GM12865 (cell line): ENCODE measurements around the gene SULT1B1.

Experiments
- DNase-seq: peaks from one replicate; pipeline ENCODE4 v3.0.0; 2010; ENCODE audit warnings: low read depth
- H3K4me3 ChIP-seq: 2 replicates; pipeline ENCODE4 v1.5.1; 2011; ENCODE audit warnings: mild to moderate bottlenecking, low read depth, low read length, control low read depth
- TF ChIP-seq, protein P1 (sequence below): IDR thresholded peaks from 2 replicates; pipeline ENCODE4 v1.5.1; 2011; ENCODE audit warnings: low read length, control low read depth, low read depth, inconsistent platforms; ENCODE audit not compliant: insufficient read depth; ENCODE audit errors: missing control alignments

SULT1B1 gene

DNA sequence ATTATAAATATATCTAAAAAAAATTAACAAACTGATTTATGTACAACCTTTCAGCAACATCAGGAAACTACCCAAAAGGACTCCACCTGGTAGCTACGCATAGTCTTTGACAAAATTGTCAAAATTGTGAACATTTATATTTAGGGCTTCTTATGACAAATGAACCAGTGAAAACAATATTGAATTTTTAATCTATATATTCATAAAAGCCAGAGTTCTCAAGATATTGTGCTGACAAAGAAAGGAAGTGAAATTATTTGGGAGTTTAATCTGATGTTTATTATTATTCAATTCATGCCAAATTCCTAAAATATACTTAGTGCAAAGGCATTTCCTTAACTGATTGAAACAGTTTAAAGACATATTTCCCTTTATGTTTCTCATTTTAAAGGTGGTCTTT, 5.3 kb upstream of the SULT1B1 start:
- DNase-seq = no peak
- TF ChIP-seq, protein P1, sequence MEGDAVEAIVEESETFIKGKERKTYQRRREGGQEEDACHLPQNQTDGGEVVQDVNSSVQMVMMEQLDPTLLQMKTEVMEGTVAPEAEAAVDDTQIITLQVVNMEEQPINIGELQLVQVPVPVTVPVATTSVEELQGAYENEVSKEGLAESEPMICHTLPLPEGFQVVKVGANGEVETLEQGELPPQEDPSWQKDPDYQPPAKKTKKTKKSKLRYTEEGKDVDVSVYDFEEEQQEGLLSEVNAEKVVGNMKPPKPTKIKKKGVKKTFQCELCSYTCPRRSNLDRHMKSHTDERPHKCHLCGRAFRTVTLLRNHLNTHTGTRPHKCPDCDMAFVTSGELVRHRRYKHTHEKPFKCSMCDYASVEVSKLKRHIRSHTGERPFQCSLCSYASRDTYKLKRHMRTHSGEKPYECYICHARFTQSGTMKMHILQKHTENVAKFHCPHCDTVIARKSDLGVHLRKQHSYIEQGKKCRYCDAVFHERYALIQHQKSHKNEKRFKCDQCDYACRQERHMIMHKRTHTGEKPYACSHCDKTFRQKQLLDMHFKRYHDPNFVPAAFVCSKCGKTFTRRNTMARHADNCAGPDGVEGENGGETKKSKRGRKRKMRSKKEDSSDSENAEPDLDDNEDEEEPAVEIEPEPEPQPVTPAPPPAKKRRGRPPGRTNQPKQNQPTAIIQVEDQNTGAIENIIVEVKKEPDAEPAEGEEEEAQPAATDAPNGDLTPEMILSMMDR = no peak
- no peak overlapping the region for H3K4me3 ChIP-seq

- TF ChIP-seq, protein P1 = no peak
- no peak for DNase-seq
- no peak overlapping the region for H3K4me3 ChIP-seq
Observed at GRCh38 chr4:69764311-69764710, 3.9 kb upstream of the SULT1B1 start.

DNA sequence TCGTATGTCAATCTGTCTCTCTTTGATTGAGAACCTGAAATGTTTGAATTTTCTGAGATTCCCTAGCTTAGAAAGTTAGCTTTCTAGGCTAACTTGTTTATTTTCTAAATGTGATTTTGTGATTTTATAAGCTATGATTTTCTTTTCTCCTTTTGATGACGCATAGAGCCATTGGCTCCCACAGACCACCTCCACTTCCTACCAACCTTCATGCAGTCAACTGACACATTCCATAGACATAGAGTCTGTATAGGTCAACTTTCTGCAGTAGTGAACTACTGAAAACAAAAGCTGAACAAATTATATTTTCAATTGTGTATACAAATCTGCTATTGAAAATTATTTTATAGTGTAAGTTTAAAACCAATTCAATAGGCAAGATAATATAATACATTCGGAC, 2.8 kb upstream of the SULT1B1 start:
- TF ChIP-seq, protein P1 = no peak
- H3K4me3 ChIP-seq = no peak overlapping the region
- DNase-seq = no peak

- H3K4me3 ChIP-seq = no peak overlapping the region
- TF ChIP-seq, protein P1 = no peak
- DNase-seq = no peak
Observed at GRCh38 chr4:69759189-69759604, 1.2 kb downstream of the SULT1B1 start.

GRCh38 chr4:69757464-69757863, 3.0 kb downstream of the SULT1B1 start:
- TF ChIP-seq, protein P1 = no peak
- no peak for DNase-seq
- no peak overlapping the region for H3K4me3 ChIP-seq

GRCh38 chr4:69754926-69755580, 5.4 kb downstream of the SULT1B1 start:
- TF ChIP-seq, protein P1 = no peak
- no peak for DNase-seq
- H3K4me3 ChIP-seq = no peak overlapping the region

DNA sequence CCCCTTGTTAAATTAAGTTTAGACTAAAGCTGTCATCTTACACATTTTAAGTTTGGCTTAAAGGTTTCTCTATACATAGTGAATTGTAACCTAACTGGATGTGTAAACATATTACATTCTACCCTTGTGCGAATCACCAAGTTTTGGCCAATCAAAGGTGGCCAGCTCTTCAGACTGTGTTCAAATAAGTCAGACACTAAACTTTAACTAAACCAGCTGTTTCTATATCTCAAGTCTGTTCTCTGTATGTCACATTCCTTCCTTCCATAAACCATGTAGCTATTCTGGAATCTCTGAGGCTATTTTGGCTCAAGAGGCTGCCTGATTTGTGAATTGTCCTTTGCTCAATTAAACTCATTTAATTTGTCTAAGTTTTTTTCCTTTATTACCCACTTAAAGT, 6.7 kb downstream of the SULT1B1 start:
- DNase-seq = no peak
- TF ChIP-seq, protein P1 = no peak
- no peak overlapping the region for H3K4me3 ChIP-seq
